Hepatocyte (in vitro differentiated cells): Measurements from ENCODE around the gene PLXNB1.

Experiments used
- EZH2 ChIP-seq: fragments of 200-600 bp; sonication (generic); IDR thresholded peaks from 2 replicates; pipeline ENCODE4 v1.6.1; 2016; ENCODE audit warnings: antibody characterized with exemption, mild to moderate bottlenecking, borderline replicate concordance
- EZH2phosphoT487 ChIP-seq: fragments of 200-600 bp; sonication (generic); IDR thresholded peaks from one replicate; pipeline ENCODE4 v1.6.1; 2018; ENCODE audit warnings: antibody characterized with exemption, mild to moderate bottlenecking, low read depth, moderate library complexity; ENCODE audit not compliant: unreplicated experiment, severe bottlenecking

- no peak for TF ChIP-seq EZH2
- no peak for TF ChIP-seq EZH2phosphoT487
Measured at GRCh38 chr3:48428088-48428571, 1.8 kb downstream of the PLXNB1 start.
